Measurements from ENCODE around the gene SLC30A2. TPM values are rescaled to one million over a fixed set of nuclear protein-coding genes. Genes with fewer than 3 reads are reported as not detected.

Gene SLC30A2
- total RNA-seq, 1 experiment from 2014 or later = 0.07 TPM

DNA sequence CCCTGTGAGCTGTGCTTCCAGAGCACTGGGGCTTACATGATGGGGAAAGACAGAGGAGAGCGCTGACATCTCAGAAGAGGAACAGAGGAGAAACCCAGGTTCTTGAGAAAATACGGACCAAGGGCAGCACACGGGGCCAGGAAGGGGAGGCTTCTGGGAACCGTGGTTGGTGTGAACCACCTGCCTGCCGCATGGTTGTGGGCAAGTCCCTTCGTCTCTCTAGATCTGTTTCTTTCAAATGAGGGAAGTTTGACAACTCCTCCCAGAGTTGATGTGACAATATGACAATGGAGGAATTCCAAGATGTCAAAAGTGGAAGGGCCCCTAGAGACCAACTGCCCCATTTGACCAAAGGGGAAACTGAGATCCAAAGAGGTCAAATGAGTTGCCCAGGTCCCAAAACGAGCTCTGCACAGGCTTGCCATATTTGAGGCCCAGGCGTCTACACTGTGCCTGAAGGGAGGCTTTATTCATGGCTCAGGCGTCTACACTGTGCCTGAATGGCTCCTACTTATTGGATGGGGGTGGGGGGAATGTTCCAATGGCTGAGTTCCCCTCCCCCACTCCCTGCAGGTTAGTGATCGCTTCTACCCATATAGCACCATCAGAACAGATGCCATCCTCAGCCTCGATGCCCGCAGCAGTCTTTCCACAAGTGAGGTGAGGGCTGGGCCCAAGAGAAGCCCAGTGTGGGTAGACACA, 13.1 kb downstream of the SLC30A2 start:
- H3K9me3 ChIP-seq (ENCODE audit: low read length) = no peaks in the 10 kb centered on the region
- H3K4me2 ChIP-seq (ENCODE audit: low read length) = no peak overlapping the region
- no peak overlapping the region for H3K27ac ChIP-seq (ENCODE audit: low read length)
- no peak for ATAC-seq
- no peak for DNase-seq
- no peak overlapping the region for H2AFZ ChIP-seq (ENCODE audit: low read length)
- H3K27me3 ChIP-seq (ENCODE audit: low read length) = no peaks in the 10 kb centered on the region
- ChIA-PET POLR2A (ENCODE audit: unreplicated experiment) (no interaction called here), CTCF (no interaction called here)
- H3K36me3 ChIP-seq (ENCODE audit: low read depth, low read length) = no peaks in the 10 kb centered on the region
- H3K9ac ChIP-seq (ENCODE audit: low read length) = no peak overlapping the region
- intact Hi-C loops (cut with micrococcal nuclease) = no loop called here
- H3K79me2 ChIP-seq (ENCODE audit: low read length) = no peaks in the 10 kb centered on the region
- no TSS peak for BruUV-seq (replicated peaks)
- H4K20me1 ChIP-seq (ENCODE audit: low read length) = no peaks in the 10 kb centered on the region
- no peak overlapping the region for H3K4me3 ChIP-seq (ENCODE audit: low read length)
- peaks cover 14% of the 10 kb centered on the region for H3K4me1 ChIP-seq (ENCODE audit: insufficient read depth, low read length)
- no peaks in the 10 kb centered on the region for H3F3A ChIP-seq (ENCODE audit: low read length, unreplicated experiment)
- H3K9me2 ChIP-seq (replicated peaks; ENCODE audit: low read length) = no peaks in the 10 kb centered on the region
- no peak for TF ChIP-seq EZH2 (IDR thresholded peaks at IDR 0.05; ENCODE audit: low read length, unreplicated experiment)
- no peak for TF ChIP-seq EZH2phosphoT487 (IDR thresholded peaks at IDR 0.05; ENCODE audit: borderline replicate concordance, low read length)
- TF ChIP-seq, protein P1, sequence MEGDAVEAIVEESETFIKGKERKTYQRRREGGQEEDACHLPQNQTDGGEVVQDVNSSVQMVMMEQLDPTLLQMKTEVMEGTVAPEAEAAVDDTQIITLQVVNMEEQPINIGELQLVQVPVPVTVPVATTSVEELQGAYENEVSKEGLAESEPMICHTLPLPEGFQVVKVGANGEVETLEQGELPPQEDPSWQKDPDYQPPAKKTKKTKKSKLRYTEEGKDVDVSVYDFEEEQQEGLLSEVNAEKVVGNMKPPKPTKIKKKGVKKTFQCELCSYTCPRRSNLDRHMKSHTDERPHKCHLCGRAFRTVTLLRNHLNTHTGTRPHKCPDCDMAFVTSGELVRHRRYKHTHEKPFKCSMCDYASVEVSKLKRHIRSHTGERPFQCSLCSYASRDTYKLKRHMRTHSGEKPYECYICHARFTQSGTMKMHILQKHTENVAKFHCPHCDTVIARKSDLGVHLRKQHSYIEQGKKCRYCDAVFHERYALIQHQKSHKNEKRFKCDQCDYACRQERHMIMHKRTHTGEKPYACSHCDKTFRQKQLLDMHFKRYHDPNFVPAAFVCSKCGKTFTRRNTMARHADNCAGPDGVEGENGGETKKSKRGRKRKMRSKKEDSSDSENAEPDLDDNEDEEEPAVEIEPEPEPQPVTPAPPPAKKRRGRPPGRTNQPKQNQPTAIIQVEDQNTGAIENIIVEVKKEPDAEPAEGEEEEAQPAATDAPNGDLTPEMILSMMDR (conservative IDR thresholded peaks at IDR 0.05; ENCODE audit: low read depth, low read length) = no peak

DNA sequence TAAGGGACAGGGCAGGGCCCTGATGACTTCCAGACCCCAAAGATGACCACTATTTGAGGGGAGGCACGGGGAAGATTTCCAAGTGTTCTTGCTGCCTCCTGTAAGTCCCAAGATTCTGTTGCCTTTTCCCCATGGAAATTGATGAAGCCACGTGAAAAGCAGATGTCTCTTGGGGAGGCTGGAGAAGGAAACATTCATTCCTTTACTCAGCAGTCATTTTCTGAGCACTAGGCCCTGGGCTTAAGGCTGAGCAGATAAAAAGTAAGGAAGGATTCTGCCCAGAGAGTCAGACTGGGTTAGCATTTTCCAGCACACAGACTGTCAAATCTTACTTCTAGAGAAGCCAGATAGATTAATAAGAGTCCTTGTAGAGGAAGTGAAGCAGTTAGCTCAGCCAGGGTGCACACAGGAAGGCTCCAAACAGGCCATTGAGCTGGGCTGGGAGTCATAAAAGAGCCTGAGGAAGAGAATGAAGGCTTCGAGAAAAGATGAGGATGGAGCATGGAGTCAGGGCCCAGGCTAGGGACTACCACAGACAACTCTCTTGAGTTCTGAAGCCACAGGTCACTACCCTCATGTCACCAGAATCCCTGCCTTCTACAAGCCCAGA, 14.2 kb downstream of the SLC30A2 start:
- Histone ChIP-seq H3K4me1 (ENCODE audit: insufficient read depth, low read length) (peaks cover 12% of the 10 kb centered on the region), H4K20me1 (ENCODE audit: low read length) (no peaks in the 10 kb centered on the region), H3K4me2 (ENCODE audit: low read length) (no peak overlapping the region), H3K27ac (ENCODE audit: low read length) (no peak overlapping the region), H2AFZ (ENCODE audit: low read length) (no peak overlapping the region), H3K27me3 (ENCODE audit: low read length) (no peaks in the 10 kb centered on the region), H3K9me3 (ENCODE audit: low read length) (no peaks in the 10 kb centered on the region), H3F3A (ENCODE audit: low read length, unreplicated experiment) (no peaks in the 10 kb centered on the region), H3K9me2 (replicated peaks; ENCODE audit: low read length) (no peaks in the 10 kb centered on the region), H3K36me3 (ENCODE audit: low read depth, low read length) (no peaks in the 10 kb centered on the region), H3K79me2 (ENCODE audit: low read length) (no peaks in the 10 kb centered on the region), H3K4me3 (ENCODE audit: low read length) (no peak overlapping the region), H3K9ac (ENCODE audit: low read length) (no peak overlapping the region)
- ChIA-PET CTCF (no interaction called here), POLR2A (ENCODE audit: unreplicated experiment) (no interaction called here)
- intact Hi-C loops (cut with micrococcal nuclease) = no loop called here
- TF ChIP-seq, protein P1 (conservative IDR thresholded peaks at IDR 0.05; ENCODE audit: low read depth, low read length) = no peak
- TF ChIP-seq EZH2phosphoT487 (IDR thresholded peaks at IDR 0.05; ENCODE audit: borderline replicate concordance, low read length) (no peak), EZH2 (IDR thresholded peaks at IDR 0.05; ENCODE audit: low read length, unreplicated experiment) (no peak)
- no peak for ATAC-seq
- DNase-seq = no peak
- BruUV-seq (replicated peaks) = no TSS peak

DNA sequence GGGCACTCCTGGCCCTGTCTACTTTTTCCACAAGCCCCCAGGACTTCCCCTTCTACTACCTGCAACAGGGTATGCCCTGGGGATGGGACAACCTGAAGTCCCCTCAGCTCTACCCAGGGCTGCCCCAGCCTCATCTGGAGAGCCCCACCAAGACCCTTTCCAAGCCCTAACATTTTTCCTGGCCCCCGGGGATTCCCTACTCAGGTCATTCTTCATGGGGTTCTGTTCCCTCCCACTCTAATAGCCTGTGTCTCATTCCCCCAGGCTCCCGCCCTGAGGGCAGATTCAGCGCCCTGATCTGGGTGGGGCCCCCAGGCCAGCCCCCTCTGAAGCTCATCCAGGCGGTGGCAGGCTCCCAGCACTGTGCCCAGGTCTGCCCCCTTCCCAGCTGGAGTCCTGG, 14.7 kb downstream of the SLC30A2 start:
- no TSS peak for BruUV-seq (replicated peaks)
- DNase-seq = no peak

More for the DNA sequence above, 14.7 kb downstream of the SLC30A2 start:
- Histone ChIP-seq H3F3A (ENCODE audit: low read length, unreplicated experiment) (no peaks in the 10 kb centered on the region), H3K36me3 (ENCODE audit: low read depth, low read length) (no peaks in the 10 kb centered on the region), H3K27ac (ENCODE audit: low read length) (no peak overlapping the region), H2AFZ (ENCODE audit: low read length) (no peak overlapping the region), H3K9ac (ENCODE audit: low read length) (no peak overlapping the region), H3K9me2 (replicated peaks; ENCODE audit: low read length) (no peaks in the 10 kb centered on the region), H3K4me2 (ENCODE audit: low read length) (no peak overlapping the region), H3K4me3 (ENCODE audit: low read length) (no peak overlapping the region), H3K4me1 (ENCODE audit: insufficient read depth, low read length) (peaks cover 6% of the 10 kb centered on the region), H3K27me3 (ENCODE audit: low read length) (no peaks in the 10 kb centered on the region), H4K20me1 (ENCODE audit: low read length) (no peaks in the 10 kb centered on the region), H3K9me3 (ENCODE audit: low read length) (no peaks in the 10 kb centered on the region), H3K79me2 (ENCODE audit: low read length) (no peaks in the 10 kb centered on the region)
- no peak for ATAC-seq
- TF ChIP-seq, protein P1 (conservative IDR thresholded peaks at IDR 0.05; ENCODE audit: low read depth, low read length) = no peak
- no peak for TF ChIP-seq EZH2 (IDR thresholded peaks at IDR 0.05; ENCODE audit: low read length, unreplicated experiment)
- TF ChIP-seq EZH2phosphoT487 (IDR thresholded peaks at IDR 0.05; ENCODE audit: borderline replicate concordance, low read length) = no peak
- CTCF ChIA-PET = interaction anchor here (0.6 kb wide), 1 partner anchor 9 kb away, joined by 4 read pairs; the partner anchor contains the start of gene EXTL1
- intact Hi-C loops (cut with micrococcal nuclease) = no loop called here
- POLR2A ChIA-PET (ENCODE audit: unreplicated experiment) = no interaction called here

Measured in PC-3 (cell line).